8988T (cell line): Measurements from ENCODE around the gene NEURL1.

Experiments used
- DNase-seq: peaks from one replicate; pipeline ENCODE4 v3.0.0; 2011

NEURL1 gene

GRCh38 chr10:103612462-103613365 lies 119.2 kb downstream of the NEURL1 start:
- no peak for DNase-seq

GRCh38 chr10:103613616-103614015 lies 120.1 kb downstream of the NEURL1 start:
- no peak for DNase-seq

- no peak for DNase-seq
Measured at GRCh38 chr10:103614306-103615158, 121.0 kb downstream of the NEURL1 start.

DNA sequence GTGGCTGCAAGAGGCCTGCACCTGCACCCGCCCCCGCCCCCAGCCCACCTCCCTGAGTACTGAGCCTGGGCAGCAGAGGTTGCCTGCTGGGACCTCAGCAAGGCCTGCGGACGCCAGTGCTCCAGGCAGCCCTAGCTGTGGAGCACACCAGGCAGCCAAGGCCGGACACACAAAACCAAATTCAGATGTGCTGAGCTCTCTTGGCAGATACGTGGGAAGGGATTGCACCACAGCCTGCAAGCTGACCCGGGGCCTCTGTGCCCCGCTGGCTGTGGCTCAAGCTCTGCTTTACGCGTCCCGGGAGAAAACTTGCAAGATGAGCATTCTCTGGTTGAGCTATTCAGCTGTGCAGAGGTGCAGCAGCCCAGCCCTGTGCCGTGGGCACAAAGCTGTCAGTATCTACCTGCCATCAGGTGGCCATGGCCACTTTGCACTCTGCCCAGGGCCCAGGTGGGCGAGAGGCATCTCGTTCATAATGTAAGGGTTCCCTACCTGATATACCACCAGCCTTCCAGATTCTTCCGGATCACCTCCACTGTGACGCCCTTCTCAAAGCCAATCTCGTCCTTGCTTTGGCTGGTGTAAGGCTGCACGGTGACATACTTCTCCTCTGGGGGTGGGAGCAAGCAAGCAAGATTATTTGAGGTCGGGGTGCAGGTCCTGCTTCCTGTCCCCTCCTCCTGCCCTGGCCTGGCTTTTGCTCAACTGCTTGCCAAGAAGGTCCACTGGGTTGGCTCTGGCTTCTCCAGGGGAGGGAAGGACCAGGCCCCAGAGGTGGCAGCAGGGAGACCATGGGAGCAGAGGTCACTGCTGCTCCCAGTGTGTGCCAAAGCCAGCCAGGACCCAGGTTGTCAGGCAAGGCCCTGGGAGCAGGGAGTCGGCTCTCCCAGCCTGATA lies 123.4 kb downstream of the NEURL1 start:
- DNase-seq: no peak

DNA sequence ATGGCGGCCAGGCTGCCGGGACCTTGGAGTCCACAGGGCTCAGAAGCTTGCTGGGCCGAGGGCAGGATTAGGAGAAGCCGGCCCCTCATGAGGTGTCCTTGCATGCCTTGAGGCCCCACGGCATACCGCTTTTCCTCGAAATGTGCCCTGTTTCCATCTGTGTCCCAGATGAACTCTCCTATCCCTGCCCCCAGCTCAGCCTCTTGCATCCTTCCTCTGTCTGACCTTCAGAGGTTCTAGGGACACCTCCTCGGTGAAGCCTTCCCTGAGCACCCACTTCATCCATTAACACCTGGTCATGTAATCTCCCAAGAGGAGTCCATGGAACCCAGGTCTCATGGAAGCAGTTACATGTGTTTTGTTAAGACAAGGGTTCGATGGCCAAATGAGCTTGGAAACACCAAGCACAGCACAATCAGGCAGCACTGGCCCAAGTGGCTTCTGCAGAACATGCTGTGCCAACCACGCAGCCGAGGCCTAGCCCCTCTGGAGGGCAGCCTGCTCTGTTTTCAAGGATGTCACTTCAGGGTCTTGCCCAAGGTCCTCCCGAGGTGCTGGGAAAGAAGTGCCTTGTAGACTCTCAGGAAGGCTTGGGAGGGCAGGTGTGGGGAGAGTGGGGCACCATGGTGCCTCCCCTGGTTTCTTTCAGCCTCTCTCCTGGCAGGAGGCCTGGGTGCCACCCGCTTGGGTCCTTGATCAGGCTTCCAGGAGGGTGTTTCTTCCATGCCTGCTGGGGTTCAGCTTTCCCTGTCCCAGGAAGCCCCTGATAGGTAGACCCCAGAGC lies 124.3 kb downstream of the NEURL1 start:
- no peak for DNase-seq

DNA sequence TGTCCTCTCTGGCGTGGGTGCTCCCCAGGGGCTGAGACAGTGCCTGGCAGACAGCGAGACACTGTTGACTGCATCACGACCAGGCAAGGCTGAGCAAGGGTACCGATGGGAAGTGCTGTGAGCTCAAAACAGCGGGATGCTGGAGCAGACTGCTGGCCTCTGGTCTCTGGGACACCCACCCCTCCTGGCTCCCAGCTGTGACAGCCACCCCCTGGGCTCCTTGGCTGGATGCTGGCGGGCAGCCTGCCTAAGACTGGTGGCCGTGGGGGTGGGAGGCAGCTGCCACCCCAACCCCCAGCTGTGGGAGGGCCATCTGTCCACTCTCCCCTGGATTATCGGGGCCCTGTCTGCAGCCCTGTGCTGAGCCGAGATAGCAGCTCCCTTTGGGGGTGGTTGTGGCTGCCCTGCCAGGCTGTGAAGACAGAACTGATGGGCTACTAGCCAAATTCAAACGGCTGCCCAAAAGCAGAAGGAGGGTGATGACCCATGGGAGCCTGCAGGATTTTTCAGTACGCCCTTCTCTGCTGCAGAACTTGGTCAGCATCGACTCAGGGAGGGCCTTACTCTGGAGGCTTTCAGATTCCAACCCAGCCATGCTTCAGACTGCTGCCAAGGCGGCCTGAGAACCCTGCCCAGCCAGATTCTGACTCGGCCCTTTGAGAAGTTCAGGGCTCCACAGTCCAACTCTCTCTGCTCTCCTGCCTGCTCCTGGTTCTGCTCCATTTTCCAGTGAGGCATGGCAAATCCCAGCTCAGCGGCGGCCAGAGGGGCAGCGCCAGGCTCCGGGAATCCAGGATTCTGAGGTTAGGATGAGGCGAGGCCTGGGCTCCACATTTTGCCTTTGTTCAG lies 125.3 kb downstream of the NEURL1 start:
- no peak for DNase-seq

DNA sequence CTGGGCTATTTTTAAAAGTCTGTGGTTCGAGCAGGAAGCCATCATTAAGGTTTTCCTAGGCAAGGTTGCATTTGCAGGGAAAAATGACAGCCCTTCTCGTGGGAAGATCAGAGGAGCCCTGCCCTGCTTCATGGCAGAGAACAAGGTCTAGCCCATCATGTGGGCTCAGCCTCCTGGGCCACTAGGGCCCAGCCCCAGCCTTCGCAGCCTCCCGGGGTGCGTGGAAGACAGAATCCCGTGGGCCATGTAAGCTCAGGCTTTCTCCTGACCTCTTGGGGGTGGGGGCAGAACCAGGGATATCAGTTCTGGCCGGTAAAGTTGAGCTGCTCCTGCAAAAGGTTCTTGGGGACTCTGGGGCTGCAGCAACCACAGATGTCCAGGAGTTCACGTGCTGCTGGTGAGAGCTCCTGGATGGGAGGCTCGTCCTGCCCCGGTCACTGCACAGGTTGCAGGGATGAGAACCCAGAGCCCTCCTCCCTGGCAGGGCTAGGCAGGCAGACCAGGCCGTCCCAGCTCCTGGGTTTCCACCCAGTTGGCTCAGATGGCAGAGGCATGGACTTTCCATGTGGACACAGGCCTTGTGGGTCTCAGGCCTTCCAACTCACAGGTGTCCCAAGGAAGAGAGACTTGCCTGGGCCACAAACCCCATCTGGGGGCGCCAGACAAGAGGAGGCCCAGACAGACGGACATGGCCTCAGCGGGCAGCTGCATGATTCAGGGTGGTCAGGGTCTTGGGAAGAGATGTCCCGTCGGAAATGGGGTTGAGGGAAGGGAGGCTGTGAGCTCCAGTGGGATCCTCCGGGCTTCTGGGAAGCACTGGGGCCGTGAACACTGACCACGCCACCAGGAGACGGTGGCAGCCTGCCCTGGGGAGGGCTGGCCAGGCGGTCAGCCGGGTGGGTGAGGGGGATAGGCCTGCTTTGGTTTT lies 126.2 kb downstream of the NEURL1 start:
- DNase-seq: no peak

DNA sequence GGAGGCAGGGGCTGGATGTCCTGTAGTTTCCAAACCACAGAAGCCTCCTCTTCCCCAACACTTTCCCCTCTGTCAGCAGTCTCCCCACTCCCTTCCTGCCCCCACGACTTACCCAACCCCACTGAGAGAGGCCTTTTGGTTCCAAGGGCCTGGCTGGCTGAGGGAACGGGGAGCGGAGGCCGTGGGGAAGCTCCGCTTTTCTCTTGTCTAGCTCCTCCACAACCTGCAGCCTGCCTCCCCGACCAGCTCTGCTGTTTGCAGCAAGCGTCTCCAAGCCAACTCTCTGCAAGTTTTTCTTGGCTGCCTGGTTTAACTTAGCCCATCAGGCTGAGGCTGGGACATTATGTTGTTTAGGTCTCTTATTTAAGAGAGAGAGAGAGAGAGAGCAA lies 126.8 kb downstream of the NEURL1 start:
- no peak for DNase-seq

DNA sequence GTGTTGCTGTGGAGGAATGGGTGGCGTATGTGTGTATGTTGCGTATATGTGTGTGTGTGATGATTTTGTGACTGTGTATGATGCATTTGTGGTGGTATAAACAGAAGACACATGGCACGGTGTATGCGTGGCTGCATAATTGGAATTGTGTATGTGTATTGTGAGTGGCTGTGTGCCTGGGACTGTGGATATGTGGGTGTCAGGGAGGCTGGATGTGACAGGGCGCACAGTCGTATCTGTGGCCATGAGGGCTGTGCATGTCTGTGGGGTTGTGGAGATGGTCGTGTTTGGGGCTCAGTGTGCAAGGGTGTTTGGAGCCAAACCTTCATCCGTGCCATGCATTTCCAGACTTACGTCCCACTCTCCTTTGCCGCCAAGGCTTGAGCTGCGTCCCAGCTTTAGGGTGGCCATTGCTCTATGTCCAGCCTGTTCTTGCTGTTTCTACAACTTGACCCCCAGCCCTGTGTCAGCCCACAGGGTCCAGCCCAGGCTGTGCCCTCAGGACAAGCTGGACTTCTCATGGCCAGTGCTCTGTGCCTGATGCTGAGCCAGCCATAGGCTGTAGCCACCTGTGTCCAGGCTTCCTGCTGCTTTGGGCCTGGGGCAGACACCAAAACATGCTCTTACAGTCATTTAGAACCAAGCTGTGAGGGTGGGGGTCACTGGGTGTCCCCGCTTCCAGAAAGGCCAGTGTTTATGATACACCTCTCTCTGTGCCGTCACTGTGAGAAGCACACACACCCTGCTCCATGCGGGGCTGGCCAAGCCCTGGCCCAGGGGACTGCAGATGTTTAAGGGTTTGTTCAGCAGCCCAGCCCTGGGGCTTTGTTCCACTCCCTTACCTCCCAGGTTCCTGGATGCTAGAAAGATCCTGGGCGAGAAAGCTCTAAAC lies 127.6 kb downstream of the NEURL1 start:
- no peak for DNase-seq

GRCh38 chr10:103621783-103622125 lies 128.2 kb downstream of the NEURL1 start:
- DNase-seq: no peak

- DNase-seq: no peak
Measured at GRCh38 chr10:103622286-103622685, 128.8 kb downstream of the NEURL1 start.

- DNase-seq: no peak
Measured at GRCh38 chr10:103622935-103623574, 129.6 kb downstream of the NEURL1 start.

DNA sequence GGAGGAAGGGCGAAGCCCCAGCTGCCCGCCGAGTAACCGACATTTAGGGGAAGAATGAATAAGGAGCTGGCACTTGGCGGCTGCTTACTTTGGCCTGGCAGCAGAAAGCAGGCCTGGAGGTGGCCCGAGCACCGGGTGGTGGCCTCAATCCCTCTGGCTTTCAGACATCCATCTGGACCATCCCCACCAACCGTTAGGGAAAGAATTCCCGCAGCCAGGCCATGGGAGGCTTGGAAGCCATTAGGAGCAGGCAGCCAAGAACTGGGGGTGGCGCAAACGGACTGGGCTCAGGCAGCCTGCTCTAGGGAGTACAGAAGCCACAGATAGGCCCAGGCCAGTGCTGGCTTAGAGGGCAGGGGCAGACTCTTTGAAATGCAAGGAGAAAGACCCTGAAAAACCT lies 132.7 kb downstream of the NEURL1 start:
- DNase-seq: no peak

GRCh38 chr10:103627111-103627892 lies 133.8 kb downstream of the NEURL1 start:
- no peak for DNase-seq

DNA sequence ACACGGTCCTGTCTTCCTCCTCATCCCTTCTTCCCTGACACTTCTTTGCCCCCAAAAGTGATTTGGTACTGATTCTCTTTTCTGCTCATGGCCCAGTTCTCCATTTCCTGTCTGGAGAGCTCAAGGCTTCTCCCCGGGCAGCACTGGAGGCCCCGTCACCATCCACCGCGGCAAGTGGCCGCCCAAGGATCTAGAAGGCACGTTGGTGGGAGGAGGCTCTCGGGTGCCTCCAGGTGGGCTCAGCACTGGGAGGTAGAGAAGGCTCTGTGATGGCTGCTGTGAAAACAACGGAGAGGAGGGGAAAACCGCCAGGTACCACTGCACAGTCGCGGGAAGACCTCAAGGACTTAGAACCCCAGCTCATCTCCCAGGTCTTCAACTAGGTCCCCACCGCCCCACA lies 134.4 kb downstream of the NEURL1 start:
- DNase-seq: no peak

DNA sequence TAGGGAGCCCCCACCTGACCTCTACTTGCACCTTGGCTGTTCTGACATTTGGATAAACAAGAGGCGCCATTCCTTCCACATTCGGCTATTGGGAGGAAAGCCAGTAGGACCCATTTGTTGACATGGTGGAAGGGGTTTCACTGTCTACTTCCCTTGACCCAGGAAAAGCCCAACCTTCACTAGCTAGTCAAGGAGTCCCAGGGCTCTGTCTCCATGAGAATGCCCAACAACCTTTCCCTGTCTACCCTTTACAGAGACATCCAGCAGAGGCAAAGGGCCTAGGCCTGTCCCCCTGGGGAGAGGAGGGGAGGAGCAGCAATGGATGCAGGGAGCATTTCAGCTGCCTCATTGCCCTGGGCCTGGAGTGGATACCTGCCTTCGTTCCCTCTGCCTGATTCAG lies 136.1 kb downstream of the NEURL1 start:
- DNase-seq: no peak

GRCh38 chr10:103630156-103630555 lies 136.7 kb downstream of the NEURL1 start:
- DNase-seq: no peak

DNA sequence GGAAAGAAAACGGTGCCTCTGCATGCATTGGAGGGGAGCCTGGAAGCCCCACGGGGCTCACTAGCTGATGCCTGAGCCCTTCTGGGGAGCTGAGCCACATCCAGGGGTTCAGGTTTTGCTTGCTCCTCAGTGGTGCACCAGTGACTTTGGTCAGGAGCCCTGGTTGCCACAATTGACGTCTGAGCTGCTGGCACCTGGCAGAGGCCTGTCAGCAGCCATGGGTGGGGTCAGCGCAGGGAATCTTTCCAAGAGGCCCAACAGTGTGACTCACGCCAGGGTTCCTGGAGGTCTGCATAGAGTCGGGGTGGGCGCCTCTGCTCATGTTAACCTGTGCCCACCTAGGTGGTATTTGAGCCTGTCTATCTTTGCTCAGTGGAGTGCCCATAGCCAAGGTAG lies 138.7 kb downstream of the NEURL1 start:
- DNase-seq: no peak
